ENCODE data around the gene MAMDC2.

The MAMDC2 gene

DNA sequence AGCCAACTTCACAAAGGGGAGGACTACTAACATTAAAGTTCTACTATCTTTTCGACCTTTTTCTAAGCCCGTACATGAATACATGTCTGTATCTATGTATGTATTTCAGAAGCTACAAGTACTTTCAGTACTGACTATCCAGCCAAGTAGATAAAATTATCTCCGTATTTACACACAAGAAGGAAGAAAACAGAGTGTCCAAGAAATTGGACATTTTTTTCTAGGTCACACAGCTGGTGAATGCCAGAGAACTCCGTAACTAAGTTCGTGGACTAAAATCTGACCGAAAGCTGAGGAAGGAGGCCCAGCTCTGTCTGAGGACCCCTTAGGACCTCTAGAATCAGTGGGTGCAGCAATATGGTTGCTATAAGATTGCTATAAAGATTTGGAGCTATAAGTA, 83.4 kb downstream of the MAMDC2 start:
- Histone ChIP-seq H3K36me3 (ENCODE audit: insufficient read depth, low read length) (peaks cover 92% of the 10 kb centered on the region), H3K4me3 (ENCODE audit: low read depth in 1 of 2, low read length in 2 of 2) (no peak overlapping the region), H3K9ac (ENCODE audit: low read length) (no peak overlapping the region), H3K27ac (ENCODE audit: low read depth, low read length) (no peak overlapping the region), H3K9me3 (ENCODE audit: low read length) (no peaks in the 10 kb centered on the region), H3K27me3 (ENCODE audit: control insufficient read depth in 1 of 2, insufficient read depth in 2 of 2, low read length in 2 of 2) (no peaks in the 10 kb centered on the region), H3K4me1 (ENCODE audit: insufficient read depth, low read length) (no peaks in the 10 kb centered on the region)

DNA sequence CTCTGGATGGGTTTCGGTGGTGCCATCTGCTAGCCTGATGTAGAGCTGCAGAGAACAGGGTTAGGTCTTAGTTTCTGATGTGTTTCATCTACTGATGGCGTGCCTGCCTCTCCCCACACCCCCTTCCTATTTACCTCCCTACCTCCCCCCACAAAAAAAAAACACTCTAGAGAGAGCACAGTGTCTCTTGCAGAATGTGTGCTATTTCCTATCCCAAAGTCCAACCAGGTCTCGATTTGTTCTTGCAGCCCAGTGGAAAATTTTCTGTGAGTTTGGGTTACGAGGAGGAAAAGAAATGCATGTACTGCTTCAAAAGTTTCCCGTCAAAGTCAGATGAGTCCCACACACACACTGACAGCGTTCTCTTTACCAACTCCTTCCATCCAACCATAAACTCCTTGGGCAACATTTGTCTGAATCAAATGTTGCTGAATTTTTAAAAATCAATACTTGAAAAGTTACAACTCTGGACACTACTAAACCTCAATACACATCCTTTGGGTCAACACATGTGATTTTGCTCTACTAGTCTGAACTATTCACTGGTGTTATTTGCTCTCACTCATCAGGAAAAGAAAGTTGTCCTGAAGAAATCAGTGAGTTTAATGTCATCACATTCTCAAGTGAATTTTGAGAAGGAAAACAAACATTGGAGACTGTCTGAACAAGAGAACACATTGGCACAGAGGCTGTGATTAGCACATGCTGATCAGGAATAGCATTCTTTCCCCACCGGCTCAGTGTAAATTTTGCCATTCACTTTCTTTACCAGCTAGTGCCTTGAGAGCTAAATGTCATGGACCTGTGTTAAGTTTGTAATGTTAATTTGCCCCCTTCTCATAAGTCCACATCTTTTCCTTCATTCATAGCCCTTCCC, 84.1 kb downstream of the MAMDC2 start:
- no peak overlapping the region for H3K27ac ChIP-seq (ENCODE audit: low read depth, low read length)
- no peak overlapping the region for H3K4me3 ChIP-seq (ENCODE audit: low read depth in 1 of 2, low read length in 2 of 2)
- no peaks in the 10 kb centered on the region for H3K4me1 ChIP-seq (ENCODE audit: insufficient read depth, low read length)
- H3K9ac ChIP-seq (ENCODE audit: low read length), result no peak overlapping the region
- H3K27me3 ChIP-seq (ENCODE audit: control insufficient read depth in 1 of 2, insufficient read depth in 2 of 2, low read length in 2 of 2), result no peaks in the 10 kb centered on the region
- H3K36me3 ChIP-seq (ENCODE audit: insufficient read depth, low read length), result peaks cover 88% of the 10 kb centered on the region
- no peaks in the 10 kb centered on the region for H3K9me3 ChIP-seq (ENCODE audit: low read length)

DNA sequence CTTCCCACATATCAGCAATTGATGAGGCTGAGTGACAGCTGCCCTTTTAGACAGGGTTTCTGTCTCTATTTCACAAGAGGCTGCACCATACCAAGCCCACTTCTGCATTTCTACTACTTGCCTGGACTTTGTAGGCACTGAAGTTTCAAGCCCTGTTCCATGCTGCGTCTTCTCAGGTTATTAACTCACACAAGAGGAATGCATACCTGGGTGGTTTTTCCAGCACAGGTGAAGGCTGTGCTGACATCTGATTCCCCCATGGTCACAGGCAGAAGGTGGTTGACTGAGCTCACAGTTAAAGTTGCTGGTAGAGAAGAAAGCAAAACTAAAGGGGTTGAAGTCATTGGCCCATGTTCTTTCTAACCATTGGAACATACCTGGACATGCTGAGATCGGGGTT, 86.6 kb downstream of the MAMDC2 start:
- no peaks in the 10 kb centered on the region for H3K27me3 ChIP-seq (ENCODE audit: control insufficient read depth in 1 of 2, insufficient read depth in 2 of 2, low read length in 2 of 2)
- no peak overlapping the region for H3K4me3 ChIP-seq (ENCODE audit: low read depth in 1 of 2, low read length in 2 of 2)
- H3K36me3 ChIP-seq (ENCODE audit: insufficient read depth, low read length), result peaks cover 84% of the 10 kb centered on the region
- H3K9me3 ChIP-seq (ENCODE audit: low read length), result no peaks in the 10 kb centered on the region
- no peak overlapping the region for H3K27ac ChIP-seq (ENCODE audit: low read depth, low read length)
- no peak overlapping the region for H3K9ac ChIP-seq (ENCODE audit: low read length)
- peaks cover 11% of the 10 kb centered on the region for H3K4me1 ChIP-seq (ENCODE audit: insufficient read depth, low read length)

DNA sequence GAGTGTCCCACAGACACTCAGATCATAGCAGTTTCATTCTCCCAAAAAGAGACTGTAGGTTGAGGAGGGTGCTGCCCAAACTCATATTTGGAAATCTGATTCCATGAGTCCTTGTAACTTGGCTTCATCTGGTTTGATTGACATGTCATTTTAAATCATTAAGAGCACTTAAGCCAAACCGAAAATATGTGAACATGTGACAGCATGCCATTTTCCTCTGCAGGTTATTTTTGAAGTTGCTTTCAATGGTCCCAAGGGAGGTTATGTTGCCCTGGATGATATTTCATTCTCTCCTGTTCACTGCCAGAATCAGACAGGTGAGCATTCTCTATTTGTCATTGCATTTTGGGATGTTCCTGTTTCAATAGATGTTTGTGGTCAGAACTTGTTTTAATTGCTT, 87.6 kb downstream of the MAMDC2 start:
- H3K27me3 ChIP-seq (ENCODE audit: control insufficient read depth in 1 of 2, insufficient read depth in 2 of 2, low read length in 2 of 2), result no peaks in the 10 kb centered on the region
- no peak overlapping the region for H3K27ac ChIP-seq (ENCODE audit: low read depth, low read length)
- no peak overlapping the region for H3K4me3 ChIP-seq (ENCODE audit: low read depth in 1 of 2, low read length in 2 of 2)
- no peak overlapping the region for H3K9ac ChIP-seq (ENCODE audit: low read length)
- H3K9me3 ChIP-seq (ENCODE audit: low read length), result no peaks in the 10 kb centered on the region
- peaks cover 79% of the 10 kb centered on the region for H3K36me3 ChIP-seq (ENCODE audit: insufficient read depth, low read length)
- H3K4me1 ChIP-seq (ENCODE audit: insufficient read depth, low read length), result peaks cover 11% of the 10 kb centered on the region

DNA sequence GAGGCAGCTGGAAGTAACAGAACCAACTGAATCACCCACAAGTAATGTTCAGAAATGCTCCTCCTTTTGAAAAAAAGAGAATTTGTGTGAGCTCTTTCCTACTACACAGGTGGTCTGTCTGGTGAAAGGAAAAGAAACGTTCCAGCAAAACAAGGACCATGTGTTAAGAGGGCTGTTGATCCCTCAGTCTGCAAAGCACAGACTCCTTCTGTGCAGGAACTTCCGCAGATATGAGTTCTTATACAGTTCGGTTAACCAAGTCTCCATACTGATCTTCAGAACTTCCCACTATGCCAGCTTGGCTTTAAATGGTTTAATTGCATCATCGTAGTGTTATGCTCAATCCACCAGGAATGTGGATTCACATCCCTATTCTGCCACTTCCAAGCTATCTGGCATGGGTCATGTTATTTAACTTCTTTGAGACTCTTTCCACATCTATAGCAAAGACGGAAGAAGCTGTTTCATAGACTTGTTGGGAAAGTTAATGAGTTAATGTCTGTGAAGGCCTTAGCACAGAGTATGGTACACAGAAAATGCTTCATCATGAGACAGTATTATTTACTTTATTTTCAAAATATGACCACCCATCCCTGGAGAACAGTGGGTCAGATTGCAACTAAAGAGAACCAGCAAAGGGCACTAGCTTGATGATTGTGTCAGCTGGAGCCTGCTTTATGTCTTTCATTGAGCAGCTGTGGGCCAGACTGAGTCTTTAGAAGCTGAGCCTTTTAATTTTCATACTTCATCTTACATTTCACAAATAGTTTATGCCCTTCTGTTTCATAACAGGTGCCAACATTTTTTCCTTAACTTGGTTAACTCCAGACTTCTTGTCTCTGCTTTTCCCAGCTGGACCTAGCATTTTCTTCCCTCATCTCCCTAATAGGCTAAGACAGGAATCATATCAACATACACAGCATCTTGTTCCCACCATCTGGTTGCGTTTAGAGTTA, 89.9 kb downstream of the MAMDC2 start:
- no peak overlapping the region for H3K27ac ChIP-seq (ENCODE audit: low read depth, low read length)
- H3K9ac ChIP-seq (ENCODE audit: low read length), result no peak overlapping the region
- peaks cover 11% of the 10 kb centered on the region for H3K4me1 ChIP-seq (ENCODE audit: insufficient read depth, low read length)
- H3K9me3 ChIP-seq (ENCODE audit: low read length), result no peaks in the 10 kb centered on the region
- peaks cover 67% of the 10 kb centered on the region for H3K36me3 ChIP-seq (ENCODE audit: insufficient read depth, low read length)
- no peak overlapping the region for H3K4me3 ChIP-seq (ENCODE audit: low read depth in 1 of 2, low read length in 2 of 2)
- no peaks in the 10 kb centered on the region for H3K27me3 ChIP-seq (ENCODE audit: control insufficient read depth in 1 of 2, insufficient read depth in 2 of 2, low read length in 2 of 2)

DNA sequence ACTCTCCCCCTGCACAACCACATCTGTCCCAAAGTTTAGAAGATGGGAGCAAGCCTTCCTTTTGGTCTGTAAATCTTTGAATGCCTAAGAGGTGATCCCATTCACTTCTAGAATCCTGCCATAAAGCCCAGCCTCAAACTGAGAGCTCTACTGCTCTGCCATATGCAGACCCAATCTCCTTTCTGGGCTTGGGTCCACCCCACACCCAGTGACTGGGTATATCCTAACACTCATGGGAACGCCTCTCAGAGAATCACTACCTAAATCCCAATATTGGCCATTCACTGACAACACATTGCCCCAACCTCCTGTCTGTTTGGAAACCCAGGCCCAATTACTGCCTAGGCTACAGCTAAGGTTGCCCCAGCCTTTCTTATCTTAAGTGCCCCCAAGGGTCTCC, 90.7 kb downstream of the MAMDC2 start:
- H3K27me3 ChIP-seq (ENCODE audit: control insufficient read depth in 1 of 2, insufficient read depth in 2 of 2, low read length in 2 of 2), result no peaks in the 10 kb centered on the region
- H3K4me3 ChIP-seq (ENCODE audit: low read depth in 1 of 2, low read length in 2 of 2), result no peak overlapping the region
- H3K36me3 ChIP-seq (ENCODE audit: insufficient read depth, low read length), result peaks cover 59% of the 10 kb centered on the region
- H3K9me3 ChIP-seq (ENCODE audit: low read length), result no peaks in the 10 kb centered on the region
- H3K4me1 ChIP-seq (ENCODE audit: insufficient read depth, low read length), result peaks cover 11% of the 10 kb centered on the region
- no peak overlapping the region for H3K9ac ChIP-seq (ENCODE audit: low read length)
- H3K27ac ChIP-seq (ENCODE audit: low read depth, low read length), result no peak overlapping the region

DNA sequence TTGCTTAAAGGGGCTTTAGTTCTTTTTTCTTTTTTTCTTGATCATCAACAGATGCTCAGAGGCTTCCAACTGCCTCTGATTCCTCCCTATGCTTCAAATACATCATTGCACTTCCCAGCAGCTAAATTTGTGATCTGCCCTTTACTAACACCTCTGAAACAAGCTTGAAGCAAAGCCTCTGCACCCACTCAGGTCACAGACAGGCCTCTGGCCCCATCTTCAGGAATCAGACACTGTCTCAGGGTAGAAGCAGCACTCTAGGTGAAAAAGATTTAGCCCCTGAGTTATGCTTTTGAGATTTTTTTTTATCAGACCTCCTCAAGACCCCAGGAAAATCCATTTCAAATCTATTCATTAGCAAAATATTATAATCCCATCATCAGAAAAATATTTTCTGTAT, 91.5 kb downstream of the MAMDC2 start:
- H3K36me3 ChIP-seq (ENCODE audit: insufficient read depth, low read length), result peaks cover 56% of the 10 kb centered on the region
- peaks cover 11% of the 10 kb centered on the region for H3K4me1 ChIP-seq (ENCODE audit: insufficient read depth, low read length)

DNA sequence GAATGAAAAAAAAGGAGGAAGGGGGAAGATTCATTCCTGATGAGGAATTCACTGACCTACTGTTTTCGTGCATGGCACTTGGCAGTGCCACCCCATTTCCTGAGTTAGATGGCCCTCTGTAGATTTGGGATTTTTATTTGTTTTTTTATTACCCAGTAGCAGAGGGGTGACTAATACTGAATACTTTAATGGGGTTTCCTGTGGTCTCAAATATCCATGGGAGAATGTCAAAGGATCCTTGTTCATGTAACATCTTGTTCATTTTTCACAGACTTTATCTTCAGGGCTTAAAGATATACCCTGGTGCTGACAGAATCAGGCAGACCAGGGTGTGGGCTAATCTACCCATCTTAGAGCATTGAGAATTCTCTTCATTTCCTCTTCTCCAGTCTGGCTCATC, 93.0 kb downstream of the MAMDC2 start:
- H3K36me3 ChIP-seq (ENCODE audit: insufficient read depth, low read length), result peaks cover 56% of the 10 kb centered on the region
- no peaks in the 10 kb centered on the region for H3K27me3 ChIP-seq (ENCODE audit: control insufficient read depth in 1 of 2, insufficient read depth in 2 of 2, low read length in 2 of 2)
- no peak overlapping the region for H3K4me3 ChIP-seq (ENCODE audit: low read depth in 1 of 2, low read length in 2 of 2)
- peaks cover 11% of the 10 kb centered on the region for H3K4me1 ChIP-seq (ENCODE audit: insufficient read depth, low read length)
- H3K9me3 ChIP-seq (ENCODE audit: low read length), result no peaks in the 10 kb centered on the region
- H3K27ac ChIP-seq (ENCODE audit: low read depth, low read length), result no peak overlapping the region
- H3K9ac ChIP-seq (ENCODE audit: low read length), result no peak overlapping the region

More for the DNA sequence above, 91.5 kb downstream of the MAMDC2 start:
- Histone ChIP-seq H3K9me3 (ENCODE audit: low read length) (no peaks in the 10 kb centered on the region), H3K27ac (ENCODE audit: low read depth, low read length) (no peak overlapping the region), H3K4me3 (ENCODE audit: low read depth in 1 of 2, low read length in 2 of 2) (no peak overlapping the region), H3K27me3 (ENCODE audit: control insufficient read depth in 1 of 2, insufficient read depth in 2 of 2, low read length in 2 of 2) (no peaks in the 10 kb centered on the region), H3K9ac (ENCODE audit: low read length) (no peak overlapping the region)

DNA sequence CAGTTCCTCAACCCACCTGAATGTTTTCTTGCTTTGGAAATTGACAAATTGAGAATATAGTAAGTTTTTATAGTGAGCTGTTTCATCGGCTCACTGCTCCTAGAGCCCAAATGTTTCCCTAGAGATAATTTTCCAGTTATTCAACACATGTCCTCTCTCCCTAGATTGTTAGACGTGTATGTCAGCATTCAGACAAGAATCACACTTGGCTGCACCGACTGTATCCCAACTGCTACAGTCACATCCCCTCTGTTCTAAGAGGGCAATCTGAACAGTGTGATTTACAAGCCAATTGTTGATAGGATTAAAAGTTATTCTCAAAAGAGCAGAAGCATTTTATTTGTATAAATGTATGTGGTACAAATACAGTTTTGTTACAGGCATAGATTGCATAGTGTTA, 93.9 kb downstream of the MAMDC2 start:
- Histone ChIP-seq H3K27me3 (ENCODE audit: control insufficient read depth in 1 of 2, insufficient read depth in 2 of 2, low read length in 2 of 2) (no peaks in the 10 kb centered on the region), H3K4me3 (ENCODE audit: low read depth in 1 of 2, low read length in 2 of 2) (no peak overlapping the region), H3K36me3 (ENCODE audit: insufficient read depth, low read length) (peaks cover 62% of the 10 kb centered on the region), H3K27ac (ENCODE audit: low read depth, low read length) (no peak overlapping the region), H3K9me3 (ENCODE audit: low read length) (no peaks in the 10 kb centered on the region), H3K4me1 (ENCODE audit: insufficient read depth, low read length) (peaks cover 11% of the 10 kb centered on the region), H3K9ac (ENCODE audit: low read length) (no peak overlapping the region)

DNA sequence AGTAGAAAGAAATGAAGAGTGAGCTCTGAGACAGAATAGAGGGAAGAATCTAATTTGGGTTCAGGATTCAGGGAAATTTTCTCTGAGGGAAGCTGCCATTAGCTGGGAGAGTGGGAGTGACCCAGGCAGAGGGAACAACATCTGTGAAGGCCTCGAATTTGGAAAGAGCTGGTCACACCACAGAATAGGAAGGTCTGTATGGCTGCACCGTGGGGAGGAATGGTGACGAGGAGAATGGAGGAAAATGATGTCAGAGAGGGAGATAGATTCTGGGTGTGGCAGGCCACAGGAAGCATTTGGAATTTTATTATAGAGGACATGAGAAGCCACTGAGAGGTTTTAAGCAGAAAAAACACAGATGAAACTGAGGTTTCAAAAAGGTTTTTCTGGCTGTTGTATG, 98.5 kb downstream of the MAMDC2 start:
- H3K27me3 ChIP-seq (ENCODE audit: control insufficient read depth in 1 of 2, insufficient read depth in 2 of 2, low read length in 2 of 2), result no peaks in the 10 kb centered on the region
- H3K4me3 ChIP-seq (ENCODE audit: low read depth in 1 of 2, low read length in 2 of 2), result no peak overlapping the region
- H3K36me3 ChIP-seq (ENCODE audit: insufficient read depth, low read length), result peaks cover 72% of the 10 kb centered on the region
- H3K9ac ChIP-seq (ENCODE audit: low read length), result no peak overlapping the region
- H3K4me1 ChIP-seq (ENCODE audit: insufficient read depth, low read length), result no peaks in the 10 kb centered on the region
- no peaks in the 10 kb centered on the region for H3K9me3 ChIP-seq (ENCODE audit: low read length)
- H3K27ac ChIP-seq (ENCODE audit: low read depth, low read length), result no peak overlapping the region

DNA sequence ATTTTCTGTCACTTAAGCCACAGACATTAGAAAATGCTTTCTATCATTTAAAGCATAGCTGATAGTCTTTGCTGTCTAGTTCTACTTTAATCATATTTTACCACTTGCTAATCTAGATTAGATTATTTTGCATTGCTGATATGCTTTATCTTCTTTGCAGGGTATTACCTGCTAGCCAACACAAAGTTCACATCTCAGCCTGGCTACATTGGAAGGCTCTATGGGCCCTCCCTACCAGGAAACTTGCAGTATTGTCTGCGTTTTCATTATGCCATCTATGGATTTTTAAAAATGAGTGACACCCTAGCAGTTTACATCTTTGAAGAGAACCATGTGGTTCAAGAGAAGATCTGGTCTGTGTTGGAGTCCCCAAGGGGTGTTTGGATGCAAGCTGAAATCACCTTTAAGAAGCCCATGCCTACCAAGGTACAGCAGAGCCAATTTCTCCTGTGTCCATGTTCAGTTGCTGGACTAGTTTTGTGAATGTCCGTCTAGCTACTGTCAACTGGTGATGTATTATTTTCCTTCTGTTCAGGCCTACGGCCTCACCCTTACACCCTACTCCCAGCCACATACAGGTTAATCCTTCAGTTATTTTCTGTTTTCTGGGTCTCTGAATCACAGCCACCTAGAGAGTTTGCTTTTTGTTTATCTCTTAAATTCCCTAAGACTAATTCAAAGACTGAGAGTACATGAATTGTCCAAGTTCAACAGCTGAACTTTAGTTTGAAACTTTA, 99.9 kb downstream of the MAMDC2 start:
- Histone ChIP-seq H3K36me3 (ENCODE audit: insufficient read depth, low read length) (peaks cover 75% of the 10 kb centered on the region), H3K27me3 (ENCODE audit: control insufficient read depth in 1 of 2, insufficient read depth in 2 of 2, low read length in 2 of 2) (no peaks in the 10 kb centered on the region), H3K4me3 (ENCODE audit: low read depth in 1 of 2, low read length in 2 of 2) (no peak overlapping the region), H3K9ac (ENCODE audit: low read length) (no peak overlapping the region), H3K4me1 (ENCODE audit: insufficient read depth, low read length) (no peaks in the 10 kb centered on the region), H3K27ac (ENCODE audit: low read depth, low read length) (no peak overlapping the region), H3K9me3 (ENCODE audit: low read length) (no peaks in the 10 kb centered on the region)

Data from muscle layer of colon (tissue), 2 donors.